Measurements from ENCODE around the gene KY.

KY gene

DNA sequence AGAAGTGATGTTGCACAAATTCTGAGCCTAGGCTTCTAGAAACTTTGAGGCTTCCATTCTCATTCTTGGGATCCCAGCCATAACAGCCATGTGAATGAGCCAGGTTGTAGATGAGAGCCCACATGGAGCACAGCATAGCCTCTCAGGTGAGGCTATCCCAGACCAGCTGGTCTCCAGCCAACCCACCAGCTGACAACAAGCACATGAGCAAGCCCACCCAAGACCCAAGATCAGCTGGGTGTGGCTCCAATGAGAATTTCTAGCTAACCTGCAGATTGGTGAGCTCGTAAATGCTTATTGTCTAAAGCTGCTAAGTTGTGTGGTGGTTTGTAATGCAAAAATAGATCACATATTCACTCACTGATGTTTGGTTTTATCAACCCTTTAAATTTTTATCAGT is 14.4 kb downstream of the KY start:
- POLR2A ChIA-PET, result no interaction called here
- TF ChIP-seq, protein P1, sequence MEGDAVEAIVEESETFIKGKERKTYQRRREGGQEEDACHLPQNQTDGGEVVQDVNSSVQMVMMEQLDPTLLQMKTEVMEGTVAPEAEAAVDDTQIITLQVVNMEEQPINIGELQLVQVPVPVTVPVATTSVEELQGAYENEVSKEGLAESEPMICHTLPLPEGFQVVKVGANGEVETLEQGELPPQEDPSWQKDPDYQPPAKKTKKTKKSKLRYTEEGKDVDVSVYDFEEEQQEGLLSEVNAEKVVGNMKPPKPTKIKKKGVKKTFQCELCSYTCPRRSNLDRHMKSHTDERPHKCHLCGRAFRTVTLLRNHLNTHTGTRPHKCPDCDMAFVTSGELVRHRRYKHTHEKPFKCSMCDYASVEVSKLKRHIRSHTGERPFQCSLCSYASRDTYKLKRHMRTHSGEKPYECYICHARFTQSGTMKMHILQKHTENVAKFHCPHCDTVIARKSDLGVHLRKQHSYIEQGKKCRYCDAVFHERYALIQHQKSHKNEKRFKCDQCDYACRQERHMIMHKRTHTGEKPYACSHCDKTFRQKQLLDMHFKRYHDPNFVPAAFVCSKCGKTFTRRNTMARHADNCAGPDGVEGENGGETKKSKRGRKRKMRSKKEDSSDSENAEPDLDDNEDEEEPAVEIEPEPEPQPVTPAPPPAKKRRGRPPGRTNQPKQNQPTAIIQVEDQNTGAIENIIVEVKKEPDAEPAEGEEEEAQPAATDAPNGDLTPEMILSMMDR (IDR thresholded peaks at IDR 0.05; ENCODE audit: control extremely low read depth, extremely low read depth, low read depth, missing control alignments), result no peak
- CTCF ChIA-PET, result interaction anchor here (1.2 to 1.7 kb wide), 2 partner anchors 19 to 21 kb away, joined by 3 to 4 read pairs; no protein-coding TSS in a partner anchor
- DNase-seq (ENCODE audit: extremely low spot score), result no peak

DNA sequence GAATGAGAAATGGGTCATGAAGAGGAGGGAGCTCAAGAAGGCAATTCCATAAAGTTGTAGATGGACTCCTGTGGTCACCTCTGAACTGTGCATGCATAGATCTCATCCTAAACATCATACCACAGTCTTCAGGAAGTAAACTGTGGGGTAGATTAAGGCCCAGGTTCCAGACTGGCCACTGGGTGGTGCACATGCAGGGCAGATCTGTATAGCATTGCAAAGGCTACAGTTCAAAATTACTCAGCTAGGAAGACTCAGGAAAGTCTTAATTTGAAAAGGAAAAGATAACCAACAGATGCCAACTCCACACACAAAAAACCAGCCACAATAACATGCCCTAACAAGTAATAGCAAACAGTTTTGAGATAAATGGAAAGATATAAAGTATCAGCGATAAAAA is 20.3 kb downstream of the KY start:
- TF ChIP-seq, protein P1 (IDR thresholded peaks at IDR 0.05; ENCODE audit: control extremely low read depth, extremely low read depth, low read depth, missing control alignments), result no peak
- POLR2A ChIA-PET, result no interaction called here
- DNase-seq (ENCODE audit: extremely low spot score), result no peak
- CTCF ChIA-PET, result no interaction called here

DNA sequence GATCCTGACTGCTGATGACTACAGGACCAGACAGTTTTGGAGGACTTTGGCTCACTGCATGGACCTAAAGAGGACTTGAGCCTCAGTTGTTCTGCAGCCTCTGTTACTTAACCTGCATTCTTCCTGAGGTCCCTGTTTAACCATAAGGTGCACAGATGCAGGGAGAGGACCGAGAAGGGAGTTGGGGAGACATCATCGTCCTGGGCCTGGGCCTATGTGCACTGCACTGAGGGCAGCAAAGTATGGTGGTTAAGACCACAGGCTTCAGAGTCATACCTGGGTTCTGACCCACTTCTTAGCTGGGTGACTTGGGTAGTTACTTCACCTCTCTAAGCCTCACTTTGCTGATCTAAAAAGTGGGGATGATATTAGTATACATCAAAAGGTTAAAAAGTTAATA is 21.9 kb downstream of the KY start:
- DNase-seq (ENCODE audit: extremely low spot score), result no peak
- CTCF ChIA-PET, result interaction anchor here (1.4 kb wide), 1 partner anchor 13 kb away, joined by 3 read pairs; no protein-coding TSS in a partner anchor
- POLR2A ChIA-PET, result no interaction called here
- TF ChIP-seq, protein P1 (IDR thresholded peaks at IDR 0.05; ENCODE audit: control extremely low read depth, extremely low read depth, low read depth, missing control alignments), result no peak

DNA sequence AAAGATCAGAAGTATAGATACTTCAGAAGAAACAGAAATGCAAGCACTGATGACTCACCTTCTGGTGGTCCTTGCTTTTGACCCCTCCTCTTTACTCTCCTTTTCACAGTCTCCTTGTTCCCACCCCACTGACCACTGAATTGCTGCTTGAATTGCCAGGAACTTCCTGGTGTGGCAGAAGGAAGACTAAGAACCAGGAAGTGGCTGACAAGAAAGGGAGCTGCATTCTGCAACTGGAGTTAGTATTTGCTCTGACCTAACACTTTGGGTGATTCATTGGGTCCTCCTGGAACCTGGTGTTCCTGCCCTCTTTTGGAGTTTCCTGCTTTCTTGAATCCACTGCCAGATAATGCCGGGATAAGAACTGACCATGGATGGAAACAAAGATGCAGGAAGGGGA is 23.0 kb downstream of the KY start:
- POLR2A ChIA-PET, result no interaction called here
- TF ChIP-seq, protein P1 (IDR thresholded peaks at IDR 0.05; ENCODE audit: control extremely low read depth, extremely low read depth, low read depth, missing control alignments), result no peak
- no peak for DNase-seq (ENCODE audit: extremely low spot score)
- CTCF ChIA-PET, result interaction anchor here (1.5 kb wide), 1 partner anchor 27 kb away, joined by 4 read pairs; no protein-coding TSS in a partner anchor

DNA sequence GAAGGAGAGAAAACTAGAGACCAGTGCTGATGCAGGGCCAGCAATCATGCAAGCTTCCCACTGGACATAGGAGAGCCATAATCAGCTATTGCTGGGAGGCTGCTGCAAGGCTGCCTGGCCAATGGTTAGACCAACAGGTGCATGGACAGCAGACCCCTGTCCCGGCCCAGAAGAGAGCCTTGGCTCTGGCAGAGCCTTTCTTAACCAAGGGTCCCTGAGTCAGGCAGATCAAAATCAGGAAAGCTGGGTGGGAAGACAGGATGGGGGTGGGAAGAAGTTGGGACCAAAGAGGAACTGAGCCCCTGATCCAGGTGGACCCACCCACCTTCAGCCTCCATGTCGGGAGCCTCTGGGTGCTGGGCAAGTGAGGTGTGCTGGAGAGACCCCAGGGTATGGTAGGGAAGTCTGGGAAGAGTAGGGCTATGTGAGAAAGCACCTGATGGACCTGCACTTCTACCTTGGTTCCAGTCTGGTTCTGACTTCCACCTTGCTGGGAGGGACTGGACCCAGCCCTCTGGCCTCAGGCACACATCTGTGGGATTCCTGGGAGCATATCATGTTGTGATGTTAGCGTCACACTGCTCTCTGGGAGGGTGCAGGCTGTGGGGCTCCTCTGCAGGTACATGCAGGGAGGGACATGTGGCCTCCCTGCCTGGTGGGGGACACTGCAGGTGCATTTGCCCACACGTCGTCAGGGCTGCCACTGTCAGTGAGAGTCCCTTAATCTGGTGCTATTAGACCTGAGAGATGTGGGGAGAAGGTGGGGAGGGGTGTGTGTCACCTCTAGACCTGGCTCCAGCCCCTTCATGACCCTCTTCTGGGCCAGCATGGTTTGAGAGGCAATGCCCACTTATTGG is 24.7 kb downstream of the KY start:
- DNase-seq (ENCODE audit: extremely low spot score), result no peak
- CTCF ChIA-PET, result interaction anchor here (1.3 to 2.4 kb wide), 4 partner anchors 12 to 25 kb away, joined by 3 to 9 read pairs (median 4); no protein-coding TSS in a partner anchor
- TF ChIP-seq, protein P1 (IDR thresholded peaks at IDR 0.05; ENCODE audit: control extremely low read depth, extremely low read depth, low read depth, missing control alignments), result no peak
- POLR2A ChIA-PET, result no interaction called here

DNA sequence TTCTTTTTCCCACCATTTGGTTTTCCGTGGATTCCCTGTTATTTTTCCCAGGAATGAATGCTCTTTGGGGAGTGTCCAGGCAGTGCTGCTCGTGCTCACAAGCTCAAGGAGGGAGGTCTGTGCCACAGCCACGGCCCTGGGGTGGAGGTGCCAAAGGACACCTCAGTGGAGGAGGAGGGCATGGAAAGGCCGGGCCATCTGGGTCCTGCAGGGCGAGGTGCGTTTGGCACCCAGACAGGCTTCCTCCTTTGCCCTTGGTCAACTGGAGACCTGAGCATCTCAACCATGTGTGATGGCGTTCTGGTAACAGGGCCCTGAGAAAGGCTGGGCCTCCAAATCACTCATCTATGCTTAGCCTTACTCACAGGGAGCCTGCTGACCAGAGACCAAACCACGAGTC is 25.4 kb downstream of the KY start:
- CTCF ChIA-PET, result interaction anchor here (1.3 to 2.4 kb wide), 3 partner anchors 13 to 25 kb away, joined by 3 to 9 read pairs (median 6); no protein-coding TSS in a partner anchor
- POLR2A ChIA-PET, result no interaction called here

More for the DNA sequence above, 25.4 kb downstream of the KY start:
- TF ChIP-seq, protein P1 (IDR thresholded peaks at IDR 0.05; ENCODE audit: control extremely low read depth, extremely low read depth, low read depth, missing control alignments), result no peak
- DNase-seq (ENCODE audit: extremely low spot score), result no peak
